GM19043 (cell line): ENCODE results near the gene SAP30L.

Source experiments
- ATAC-seq: cut with Tn5 transposase; IDR thresholded peaks from one replicate; pipeline ENCODE4 v1.9.1; 2021; ENCODE audit warnings: low read depth; ENCODE audit not compliant: unreplicated experiment

SAP30L gene

GRCh38 chr5:154479160-154479943 lies 33.6 kb downstream of the SAP30L start:
- ATAC-seq, result no peak

GRCh38 chr5:154479944-154480750 lies 34.4 kb downstream of the SAP30L start:
- ATAC-seq, result no peak

- no peak for ATAC-seq
Observed at GRCh38 chr5:154480847-154481246, 35.0 kb downstream of the SAP30L start.

GRCh38 chr5:154481584-154482381 lies 36.0 kb downstream of the SAP30L start:
- no peak for ATAC-seq

GRCh38 chr5:154482528-154483449 lies 37.0 kb downstream of the SAP30L start:
- no peak for ATAC-seq

- ATAC-seq, result no peak
Observed at GRCh38 chr5:154483654-154484392, 38.0 kb downstream of the SAP30L start.

GRCh38 chr5:154484393-154485095 lies 38.7 kb downstream of the SAP30L start:
- ATAC-seq, result no peak

GRCh38 chr5:154485096-154485491 lies 39.3 kb downstream of the SAP30L start:
- no peak for ATAC-seq

- ATAC-seq, result no peak
Observed at GRCh38 chr5:154485850-154486426, 40.1 kb downstream of the SAP30L start.

- ATAC-seq, result no peak
Observed at GRCh38 chr5:154486427-154486866, 40.6 kb downstream of the SAP30L start.

- peak; percentile 97 for ATAC-seq
Observed at GRCh38 chr5:154487541-154487940, 41.7 kb downstream of the SAP30L start.

GRCh38 chr5:154491941-154492340 lies 46.1 kb downstream of the SAP30L start:
- no peak for ATAC-seq

GRCh38 chr5:154493274-154493673 lies 47.5 kb downstream of the SAP30L start:
- no peak for ATAC-seq

- ATAC-seq, result no peak
Observed at GRCh38 chr5:154494036-154494435, 48.2 kb downstream of the SAP30L start.

- no peak for ATAC-seq
Observed at GRCh38 chr5:154498591-154498990, 52.8 kb downstream of the SAP30L start.

GRCh38 chr5:154498994-154499393 lies 53.2 kb downstream of the SAP30L start:
- ATAC-seq, result no peak

GRCh38 chr5:154501566-154501965 lies 55.8 kb downstream of the SAP30L start:
- ATAC-seq, result no peak

- no peak for ATAC-seq
Observed at GRCh38 chr5:154502180-154502579, 56.4 kb downstream of the SAP30L start.
